HG02588 (cell line): ENCODE data around the gene ATL3.
"Not testable (repeated sequence)": the region's sequence is repeated elsewhere in the genome, so short reads cannot be mapped to it uniquely, and the experiment has no call there.

Experiments
- ATAC-seq: cut with Tn5 transposase; IDR thresholded peaks from one replicate; pipeline ENCODE4 v1.9.1; 2021; ENCODE audit warnings: mild to moderate bottlenecking, moderate library complexity; ENCODE audit not compliant: unreplicated experiment

The ATL3 gene

DNA sequence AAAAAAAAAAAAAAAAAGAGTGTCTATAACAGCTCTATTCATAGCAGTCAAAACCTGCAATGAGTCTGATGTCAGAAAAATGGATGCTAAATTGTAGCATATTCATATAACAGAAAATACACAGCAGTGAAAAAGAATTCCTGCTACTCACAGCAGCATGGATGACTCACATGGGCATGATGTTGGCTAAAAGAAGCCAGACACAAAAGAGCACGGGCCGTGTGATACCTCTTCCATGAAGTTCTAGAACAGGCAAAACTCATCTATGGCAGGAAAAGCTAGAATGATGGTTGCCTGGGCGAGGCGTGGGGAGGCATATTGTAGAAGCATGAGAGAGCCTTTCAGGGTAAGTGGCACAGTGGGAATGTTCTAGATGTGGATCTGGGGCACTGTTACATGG is 75.9 kb downstream of the ATL3 start:
- ATAC-seq = no peak

DNA sequence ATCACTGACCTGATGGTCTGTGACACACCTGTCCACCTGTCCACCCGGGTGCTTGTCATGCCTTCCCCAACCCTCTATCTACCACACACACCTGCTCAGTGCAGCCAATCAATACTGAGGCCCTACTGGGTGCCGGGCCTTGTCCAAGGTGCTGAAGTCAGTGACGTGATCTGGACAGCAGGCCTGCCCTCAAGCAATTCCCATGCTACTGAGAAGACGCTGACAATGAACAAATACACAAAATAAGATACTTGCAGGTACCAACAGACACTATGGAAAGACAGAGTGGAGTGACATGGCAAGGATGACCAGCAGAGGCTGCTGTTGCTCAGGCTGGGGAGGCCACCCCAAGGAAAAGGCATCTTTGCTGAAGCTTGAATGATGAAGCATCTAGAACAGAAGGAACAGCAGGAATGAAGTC is 78.2 kb downstream of the ATL3 start:
- no peak for ATAC-seq

DNA sequence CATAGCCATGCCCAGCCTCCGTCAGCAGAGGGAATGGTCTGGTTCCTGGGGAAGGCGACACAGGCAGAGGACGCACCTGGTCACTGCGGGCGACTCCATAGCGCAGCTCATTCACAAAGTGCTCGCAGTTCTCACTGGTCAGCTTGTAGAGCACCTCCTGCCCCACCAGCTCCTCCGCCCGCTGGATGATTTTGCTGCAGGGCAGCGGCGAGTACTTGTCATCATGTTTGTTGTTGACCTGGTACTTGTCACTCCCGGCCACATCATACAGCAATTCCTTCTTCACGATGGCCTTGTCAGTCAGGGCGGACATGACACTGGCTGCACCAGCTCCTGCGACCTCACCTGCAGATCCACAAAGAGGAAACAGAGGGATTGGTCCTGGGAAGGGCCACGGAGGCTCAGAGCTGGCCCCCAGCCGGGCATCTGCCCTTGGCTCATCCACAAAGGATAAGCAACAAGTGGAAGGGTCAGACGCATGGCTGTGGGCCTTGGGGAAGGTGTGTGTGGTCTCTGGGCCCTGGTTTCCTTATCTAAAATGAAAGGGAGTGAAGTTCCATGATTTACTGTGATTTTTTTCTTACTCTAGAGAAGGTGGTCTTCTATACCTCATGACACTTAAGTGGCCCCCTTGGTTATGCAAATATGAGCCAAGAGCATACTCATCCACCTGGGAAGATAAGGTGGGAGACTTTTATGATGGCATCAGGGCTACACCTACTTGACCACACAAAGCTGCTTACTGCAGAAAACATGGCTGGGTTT is 81.0 kb downstream of the ATL3 start:
- ATAC-seq = no peak

DNA sequence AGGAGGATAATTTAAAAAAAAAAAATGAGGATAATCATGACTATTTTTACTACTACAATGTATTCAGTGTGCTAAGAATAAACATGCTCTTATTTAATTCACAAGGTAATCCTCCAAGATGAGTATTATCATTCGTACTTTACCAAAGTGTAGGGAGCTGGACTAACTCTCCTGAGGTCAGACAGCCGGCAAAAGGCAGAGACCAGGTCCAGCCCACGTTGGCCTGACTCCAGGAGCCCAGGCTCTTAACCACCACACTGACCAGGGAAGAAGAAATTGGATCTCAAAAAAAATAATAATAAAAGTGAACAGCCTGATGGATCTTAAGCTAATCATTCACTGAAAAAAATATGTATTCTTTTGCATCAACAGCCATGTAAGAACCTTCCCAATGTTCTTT is 82.2 kb downstream of the ATL3 start:
- ATAC-seq = no peak

DNA sequence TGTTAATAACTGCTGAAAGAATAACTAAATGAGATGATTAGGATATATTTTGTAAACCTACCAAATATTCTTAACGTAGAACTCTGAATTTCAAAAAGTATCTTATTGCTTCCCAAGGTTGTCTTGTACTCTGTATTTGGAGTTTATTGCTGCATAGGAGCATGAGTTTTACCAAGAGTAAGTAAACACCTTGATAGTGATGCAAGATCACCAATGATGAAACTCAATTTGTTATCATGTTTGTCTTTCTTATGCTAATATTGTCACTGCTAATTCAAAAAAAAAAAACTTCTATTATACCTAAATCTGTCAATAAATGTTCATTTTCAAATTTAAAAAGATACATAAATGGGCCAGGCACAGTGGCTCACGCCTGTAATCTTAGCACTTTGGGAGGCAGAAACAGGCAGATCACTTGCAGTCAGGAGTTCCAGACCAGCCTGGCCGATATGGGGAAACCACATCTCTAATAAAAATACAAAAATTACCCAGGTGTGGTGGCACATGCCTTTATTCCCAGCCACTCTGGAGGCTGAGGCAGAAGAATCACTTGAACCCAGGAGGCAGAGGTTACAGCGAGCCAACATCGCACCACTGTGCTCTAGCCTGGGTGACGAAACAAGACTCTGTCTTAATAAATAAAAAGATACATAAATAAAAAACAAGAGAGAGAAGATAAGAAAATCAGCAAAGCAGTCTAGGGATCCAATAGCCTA is 84.6 kb downstream of the ATL3 start:
- no peak for ATAC-seq

DNA sequence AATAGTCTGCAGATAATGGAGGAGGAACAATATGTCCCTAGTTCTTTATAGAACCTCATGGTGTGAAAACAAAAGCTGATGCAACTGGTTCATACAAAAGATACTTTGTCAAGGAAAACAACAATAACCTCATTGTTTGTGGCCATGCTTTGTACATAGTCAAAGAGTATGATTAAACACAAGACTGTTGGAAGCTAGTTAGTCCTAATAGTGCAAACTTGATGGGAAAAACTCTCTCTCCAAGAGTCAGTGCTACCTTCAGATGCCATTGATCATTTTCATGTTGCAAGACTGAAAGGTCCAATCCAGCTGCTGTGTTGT is 87.9 kb downstream of the ATL3 start:
- no peak for ATAC-seq

DNA sequence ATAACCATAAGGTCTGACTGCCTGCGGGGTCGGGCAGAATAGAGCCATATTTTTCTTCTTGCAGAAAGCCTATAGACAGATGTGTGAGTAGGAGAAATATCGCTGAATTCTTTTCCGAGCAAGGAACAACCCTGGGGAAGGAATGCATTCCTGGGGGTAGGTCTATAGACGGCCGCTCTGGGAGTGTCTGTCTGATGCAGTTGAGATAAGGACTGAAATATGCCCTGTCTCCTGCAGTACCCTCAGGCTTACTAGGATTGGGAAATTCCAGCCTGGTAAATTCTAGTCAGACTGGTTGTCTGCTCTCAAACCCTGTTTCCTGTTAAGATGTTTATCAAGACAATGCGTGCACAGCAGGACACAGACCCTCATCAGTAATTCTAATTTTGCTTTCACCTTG is 90.0 kb downstream of the ATL3 start:
- ATAC-seq = not testable (repeated sequence)

DNA sequence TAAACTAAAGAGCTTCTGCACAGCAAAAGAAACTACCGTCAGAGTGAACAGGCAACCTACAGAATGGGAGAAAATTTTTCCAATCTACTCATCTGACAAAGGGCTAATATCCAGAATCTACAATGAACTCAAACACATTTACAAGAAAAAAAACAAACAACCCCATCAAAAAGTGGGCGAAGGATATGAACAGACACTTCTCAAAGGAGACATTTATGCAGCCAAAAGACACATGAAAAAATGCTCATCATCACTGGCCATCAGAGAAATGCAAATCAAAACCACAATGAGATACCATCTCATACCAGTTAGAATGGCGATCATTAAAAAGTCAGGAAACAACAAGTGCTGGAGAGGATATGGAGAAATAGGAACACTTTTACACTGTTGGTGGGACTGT is 92.3 kb downstream of the ATL3 start:
- ATAC-seq = not testable (repeated sequence)

DNA sequence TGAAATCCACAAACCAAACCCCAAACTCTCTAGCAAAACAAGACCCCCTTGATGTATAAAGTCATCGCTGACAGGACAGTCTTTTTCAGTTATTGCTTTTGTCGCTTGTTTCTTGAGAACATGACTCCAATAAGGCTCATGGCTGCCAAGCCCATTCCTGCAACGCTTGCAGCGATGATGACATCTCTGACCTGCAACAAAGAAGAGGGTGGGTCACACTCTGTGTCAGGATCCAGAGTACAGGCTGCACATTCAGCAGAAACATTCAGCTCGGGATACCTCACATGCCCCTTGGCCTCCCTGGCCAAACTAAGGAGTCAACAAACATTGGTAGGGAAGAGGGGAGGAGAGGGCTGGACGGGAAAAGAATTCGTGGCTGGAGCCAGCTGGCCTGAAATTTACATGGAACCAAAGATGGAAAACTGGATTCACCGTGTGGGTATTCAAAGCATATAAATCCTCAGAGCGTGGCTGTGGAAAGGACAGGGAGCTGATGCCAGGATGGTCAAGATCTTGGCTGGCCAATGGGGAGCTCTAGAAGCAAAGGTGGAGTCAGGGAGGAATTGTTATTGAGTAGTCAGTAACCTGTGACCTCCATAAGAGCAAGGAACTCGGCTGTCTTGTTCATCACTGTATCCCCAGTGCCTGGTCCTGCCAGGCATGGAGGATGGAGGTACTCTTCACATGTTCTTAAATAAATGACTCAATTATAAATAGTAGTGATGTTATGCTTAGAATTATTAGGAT is 96.1 kb downstream of the ATL3 start:
- no peak for ATAC-seq
